Measurements from ENCODE around the gene PXMP4.
A peak's percentile ranks its signal among the peaks of the same experiment; 100 is the strongest.

PXMP4 gene

GRCh38 chr20:33666293-33667244, 53.5 kb downstream of the PXMP4 start, which contains the start of gene ACTL10:
Gene ACTL10, plus strand, starts transcription at chr20:33666943. Its CDS starts 555 bp downstream, at chr20:33667498.
- no peak for TF ChIP-seq CTCF (IDR thresholded peaks at IDR 0.05; ENCODE audit: borderline replicate concordance, control extremely low read depth, extremely low read depth, insufficient read depth, missing control alignments)
- in situ Hi-C loops (cut with MboI; ENCODE audit: low sequenced_read_pairs, unreplicated experiment) = loop anchor here (10.0 kb wide), 1 partner anchor 212 kb away; no protein-coding TSS in a partner anchor
- DNase-seq (ENCODE audit: low spot score) = peak; percentile 95

- in situ Hi-C loops (cut with MboI; ENCODE audit: low sequenced_read_pairs, unreplicated experiment) = loop anchor here (10.0 kb wide), 1 partner anchor 210 kb away; no protein-coding TSS in a partner anchor
- no peak for DNase-seq (ENCODE audit: low spot score)
- no peak for TF ChIP-seq CTCF (IDR thresholded peaks at IDR 0.05; ENCODE audit: borderline replicate concordance, control extremely low read depth, extremely low read depth, insufficient read depth, missing control alignments)
These were observed 55.4 kb downstream of the PXMP4 start for GRCh38 chr20:33664762-33665144.

- DNase-seq (ENCODE audit: low spot score) = no peak
- TF ChIP-seq CTCF (IDR thresholded peaks at IDR 0.05; ENCODE audit: borderline replicate concordance, control extremely low read depth, extremely low read depth, insufficient read depth, missing control alignments) = no peak
- in situ Hi-C loops (cut with MboI; ENCODE audit: low sequenced_read_pairs, unreplicated experiment) = loop anchor here (10.0 kb wide), 1 partner anchor 209 kb away; no protein-coding TSS in a partner anchor
These were observed 55.9 kb downstream of the PXMP4 start for GRCh38 chr20:33664085-33664761.

- peak; percentile 93 for DNase-seq (ENCODE audit: low spot score)
- no peak for TF ChIP-seq CTCF (IDR thresholded peaks at IDR 0.05; ENCODE audit: borderline replicate concordance, control extremely low read depth, extremely low read depth, insufficient read depth, missing control alignments)
- in situ Hi-C loops (cut with MboI; ENCODE audit: low sequenced_read_pairs, unreplicated experiment) = loop anchor here (10.0 kb wide), 1 partner anchor 209 kb away; no protein-coding TSS in a partner anchor
These were observed 56.7 kb downstream of the PXMP4 start for GRCh38 chr20:33663161-33664084.

- in situ Hi-C loops (cut with MboI; ENCODE audit: low sequenced_read_pairs, unreplicated experiment) = loop anchor here (10.0 kb wide), 1 partner anchor 207 kb away; no protein-coding TSS in a partner anchor
- no peak for TF ChIP-seq CTCF (IDR thresholded peaks at IDR 0.05; ENCODE audit: borderline replicate concordance, control extremely low read depth, extremely low read depth, insufficient read depth, missing control alignments)
- DNase-seq (ENCODE audit: low spot score) = no peak
These were observed 57.9 kb downstream of the PXMP4 start, which contains the start of gene C20orf144 for GRCh38 chr20:33662172-33662571. Gene C20orf144, plus strand, starts transcription at chr20:33662327. Its CDS starts 19 bp downstream, at chr20:33662346.
